GM12874 (cell line): ENCODE measurements around the gene GAS7.

Experiments
- TF ChIP-seq, protein P1 (sequence below): IDR thresholded peaks from 2 replicates; pipeline ENCODE4 v1.5.1; 2011; ENCODE audit warnings: low read depth, mild to moderate bottlenecking, control low read depth, low read length, moderate library complexity; ENCODE audit not compliant: insufficient read depth

GAS7 gene

DNA sequence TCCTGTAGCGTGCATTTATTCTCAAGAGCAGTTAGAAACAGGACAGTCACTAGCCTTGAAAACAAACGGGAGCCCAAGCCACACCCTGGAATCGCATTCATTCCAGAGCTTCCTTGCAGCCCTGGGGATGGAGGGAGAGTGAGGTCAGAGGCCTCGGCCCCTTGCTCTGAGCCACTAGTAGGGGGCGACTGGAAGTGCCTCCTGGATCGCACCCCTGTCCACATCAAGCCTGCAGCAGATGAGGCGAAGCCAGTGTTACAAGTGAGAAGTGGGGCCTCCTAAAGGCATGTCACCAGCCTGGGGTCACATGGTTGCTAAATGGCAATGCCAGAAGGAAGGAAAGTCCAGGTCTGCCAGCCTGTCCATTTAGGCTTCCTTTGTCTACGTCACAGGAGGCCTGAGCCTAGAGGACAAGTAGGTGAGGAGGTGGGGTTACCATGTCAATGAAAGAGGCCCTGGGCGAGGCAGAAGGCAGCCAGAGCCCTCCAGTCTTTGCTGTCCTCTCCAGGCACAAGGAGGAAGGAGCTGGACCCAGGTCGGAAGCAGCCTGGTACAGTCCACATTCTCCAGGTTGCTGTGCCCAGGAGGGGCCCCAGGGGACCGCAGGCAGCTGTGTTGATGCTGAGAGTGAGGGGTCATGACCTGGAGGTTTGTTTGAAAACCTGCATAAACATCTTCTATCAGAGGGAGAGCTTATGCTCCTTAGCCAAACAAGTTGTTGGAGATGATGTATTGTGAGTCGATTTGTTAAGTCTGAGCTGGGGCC lies 290.3 kb downstream of the GAS7 start:
- TF ChIP-seq, protein P1, sequence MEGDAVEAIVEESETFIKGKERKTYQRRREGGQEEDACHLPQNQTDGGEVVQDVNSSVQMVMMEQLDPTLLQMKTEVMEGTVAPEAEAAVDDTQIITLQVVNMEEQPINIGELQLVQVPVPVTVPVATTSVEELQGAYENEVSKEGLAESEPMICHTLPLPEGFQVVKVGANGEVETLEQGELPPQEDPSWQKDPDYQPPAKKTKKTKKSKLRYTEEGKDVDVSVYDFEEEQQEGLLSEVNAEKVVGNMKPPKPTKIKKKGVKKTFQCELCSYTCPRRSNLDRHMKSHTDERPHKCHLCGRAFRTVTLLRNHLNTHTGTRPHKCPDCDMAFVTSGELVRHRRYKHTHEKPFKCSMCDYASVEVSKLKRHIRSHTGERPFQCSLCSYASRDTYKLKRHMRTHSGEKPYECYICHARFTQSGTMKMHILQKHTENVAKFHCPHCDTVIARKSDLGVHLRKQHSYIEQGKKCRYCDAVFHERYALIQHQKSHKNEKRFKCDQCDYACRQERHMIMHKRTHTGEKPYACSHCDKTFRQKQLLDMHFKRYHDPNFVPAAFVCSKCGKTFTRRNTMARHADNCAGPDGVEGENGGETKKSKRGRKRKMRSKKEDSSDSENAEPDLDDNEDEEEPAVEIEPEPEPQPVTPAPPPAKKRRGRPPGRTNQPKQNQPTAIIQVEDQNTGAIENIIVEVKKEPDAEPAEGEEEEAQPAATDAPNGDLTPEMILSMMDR: no peak

- TF ChIP-seq, protein P1: no peak
Measured at GRCh38 chr17:9907131-9907530, 291.3 kb downstream of the GAS7 start.

GRCh38 chr17:9906616-9907015 lies 291.8 kb downstream of the GAS7 start:
- TF ChIP-seq, protein P1: no peak

DNA sequence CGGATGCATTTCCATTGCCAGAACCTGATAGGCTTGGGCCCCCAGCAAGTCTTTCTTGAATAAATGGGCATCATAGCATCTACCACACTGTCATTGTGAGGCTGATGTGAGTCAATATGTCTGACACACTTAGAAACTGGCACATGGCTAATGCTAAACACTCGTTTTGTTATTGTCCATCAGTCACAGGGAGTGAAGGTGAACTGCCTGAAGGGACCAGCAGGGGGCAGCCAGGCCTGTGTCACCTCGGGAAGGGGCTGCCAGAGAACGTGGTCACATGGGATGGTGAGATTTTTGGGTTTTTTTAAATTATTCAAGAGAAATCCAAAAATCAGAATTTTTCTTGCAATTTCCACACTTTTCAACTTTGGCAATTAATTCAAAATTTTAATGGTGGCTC lies 292.5 kb downstream of the GAS7 start:
- TF ChIP-seq, protein P1: peak; percentile 72

- TF ChIP-seq, protein P1: no peak
Measured at GRCh38 chr17:9905078-9905415, 293.4 kb downstream of the GAS7 start, which contains the start of gene RCVRN. RCVRN (minus strand) TSS chr17:9905271; CDS start chr17:9905180, 91 bp downstream.

DNA sequence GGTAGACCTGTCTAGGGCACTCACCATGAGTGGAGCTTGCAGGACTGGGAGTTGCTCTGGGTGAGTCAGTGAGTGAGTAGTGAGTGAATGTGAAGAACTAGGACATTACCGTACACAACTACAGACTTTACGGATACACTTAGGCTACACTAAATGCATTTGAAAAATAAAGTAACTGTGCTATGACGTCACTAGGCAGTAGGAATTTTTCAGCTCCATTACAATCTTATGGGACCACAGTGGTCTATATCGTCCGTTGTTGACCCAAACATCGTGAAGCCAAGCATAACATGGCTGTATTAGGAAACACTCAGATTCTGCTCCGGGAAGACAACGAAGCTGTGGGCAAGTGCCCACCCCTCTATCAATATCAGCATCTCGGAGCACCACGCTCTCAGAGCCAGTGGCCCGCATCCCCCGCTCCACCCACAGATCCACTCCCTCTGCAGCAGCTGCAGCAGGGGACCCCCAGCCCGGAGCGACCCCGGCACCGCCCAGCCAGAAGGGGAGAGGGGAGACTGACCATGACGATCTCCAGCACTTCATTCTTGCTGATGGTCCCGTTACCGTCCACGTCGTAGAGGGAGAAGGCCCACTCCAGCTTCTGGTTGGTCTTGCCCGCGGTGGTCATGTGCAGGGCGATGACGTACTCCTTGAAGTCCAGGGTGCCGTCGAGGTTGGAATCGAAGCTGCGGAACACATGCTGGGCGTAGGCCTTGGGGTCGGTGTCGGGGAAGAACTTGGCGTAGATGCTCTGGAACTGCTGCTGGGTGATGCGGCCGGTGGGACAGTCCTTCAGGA lies 293.9 kb downstream of the GAS7 start:
- TF ChIP-seq, protein P1: no peak

DNA sequence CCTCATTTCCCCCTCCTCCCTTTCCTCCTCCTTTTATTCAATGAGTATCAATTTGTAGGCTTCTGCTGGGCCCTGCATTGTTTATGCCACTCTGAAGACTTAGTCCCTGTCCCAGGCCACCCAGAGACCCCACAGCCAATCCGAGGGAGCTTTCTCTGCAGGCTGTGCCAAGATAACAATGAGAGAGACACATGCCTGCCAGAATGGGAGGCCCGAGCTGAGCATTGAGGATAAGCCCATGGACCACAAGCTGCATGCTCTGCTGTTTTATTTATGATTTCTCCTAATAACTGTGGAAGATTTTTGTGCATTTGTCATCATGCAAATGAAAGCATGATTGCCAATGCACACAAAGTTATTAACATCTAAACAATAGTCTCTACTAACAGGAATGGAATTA lies 296.3 kb downstream of the GAS7 start:
- TF ChIP-seq, protein P1: no peak
